HG02870 (cell line): Measurements from ENCODE around the gene TPX2.
A peak's percentile ranks its signal among the peaks of the same experiment; 100 is the strongest.
"Not testable (repeated sequence)": the region's sequence is repeated elsewhere in the genome, so short reads cannot be mapped to it uniquely, and the experiment has no call there.

Experiments used
- ATAC-seq: cut with Tn5 transposase; IDR thresholded peaks from one replicate; pipeline ENCODE4 v1.9.1; 2021; ENCODE audit warnings: mild to moderate bottlenecking, moderate library complexity; ENCODE audit not compliant: unreplicated experiment

TPX2 gene

DNA sequence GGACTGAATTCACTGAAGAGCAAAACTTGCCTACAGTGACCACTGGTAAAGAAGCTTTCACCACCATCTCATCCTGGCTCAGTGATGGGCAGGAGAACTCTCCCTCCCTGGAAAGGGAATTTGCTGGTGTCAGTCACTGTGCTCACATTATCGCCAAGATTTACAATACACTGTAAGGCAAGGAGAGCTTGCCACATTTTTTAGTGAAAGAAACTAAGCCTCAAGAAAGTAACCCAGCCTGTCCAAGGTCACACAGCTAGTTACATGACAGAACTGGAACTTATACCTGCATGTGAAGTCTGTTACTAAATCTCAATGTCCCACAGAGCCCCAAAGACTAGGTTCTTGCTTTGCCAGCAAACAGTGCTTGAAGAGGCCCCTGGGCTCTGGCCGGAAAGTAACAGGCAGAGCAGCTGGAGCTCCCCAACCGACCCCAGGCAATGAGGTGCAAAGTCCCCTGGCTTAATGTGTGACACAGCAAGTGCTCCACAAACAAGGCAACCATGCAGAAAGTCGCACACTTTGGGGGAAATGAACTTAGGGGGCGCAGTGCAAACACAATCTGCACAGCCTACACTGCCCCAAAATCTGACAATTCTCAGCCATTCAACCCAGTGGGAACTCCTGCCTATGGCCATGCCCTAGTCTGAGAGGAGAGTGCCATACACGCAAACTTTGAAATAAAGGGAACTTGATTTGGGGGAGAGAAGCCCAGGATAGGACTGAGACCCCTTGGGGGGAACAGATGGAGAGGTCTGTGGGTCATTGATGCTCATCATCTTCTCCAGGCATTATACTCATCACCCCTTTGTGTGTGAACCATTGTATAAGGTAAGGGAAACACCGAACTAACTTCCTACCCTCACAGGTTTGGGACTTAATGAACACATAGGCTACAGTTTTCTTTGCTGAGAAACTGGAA is 18.3 kb upstream of the TPX2 start:
- no peak for ATAC-seq

- ATAC-seq, result no peak
Measured at GRCh38 chr20:31721408-31722256, 17.5 kb upstream of the TPX2 start.

DNA sequence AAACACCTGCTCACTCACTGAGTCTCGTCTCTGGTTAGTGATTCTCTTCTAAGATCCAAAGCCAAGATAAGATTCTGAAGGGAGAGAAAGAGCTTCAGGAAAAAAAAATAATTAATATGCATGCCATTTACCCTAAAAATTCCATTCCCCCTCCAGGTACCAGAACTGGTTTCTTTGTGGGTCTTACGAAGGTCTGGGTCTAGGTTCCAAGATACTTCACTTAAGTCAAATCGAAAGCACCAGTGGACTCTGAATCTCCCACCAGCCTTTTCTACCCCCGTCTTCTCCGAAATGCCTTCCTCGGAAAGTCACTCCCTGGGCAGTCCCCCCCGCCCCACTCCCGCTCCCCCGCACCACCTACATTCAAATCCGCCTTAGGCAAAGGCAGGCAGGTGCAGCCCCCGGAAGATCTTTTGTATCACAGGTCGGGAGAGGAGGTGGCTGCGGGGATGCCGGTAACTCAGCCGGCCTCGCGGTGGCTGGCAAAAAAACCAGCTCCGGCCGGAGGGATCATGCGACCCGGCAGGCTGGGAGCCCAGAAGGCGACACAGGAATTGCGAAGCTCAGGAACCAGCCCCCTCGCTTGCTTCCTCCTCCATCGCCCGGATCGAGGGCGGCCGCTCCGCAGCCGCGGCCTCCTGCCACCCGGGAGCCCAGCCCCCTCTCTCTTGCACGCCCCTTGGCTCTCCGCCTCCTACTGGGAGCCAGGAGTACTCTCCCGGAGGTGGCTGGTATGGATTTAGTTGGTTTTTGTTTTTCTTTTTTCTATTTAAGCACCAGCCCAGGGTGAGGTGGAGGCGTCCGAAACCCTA is 16.6 kb upstream of the TPX2 start, which contains the start of gene BCL2L1:
Gene BCL2L1 (minus strand): TSS at position 612 of the 812 bp plus-strand sequence. CDS start 650 bp downstream, outside the sequence.
- peak; percentile 25 for ATAC-seq

- ATAC-seq, result no peak
Measured at GRCh38 chr20:31723069-31723318, 16.1 kb upstream of the TPX2 start.

DNA sequence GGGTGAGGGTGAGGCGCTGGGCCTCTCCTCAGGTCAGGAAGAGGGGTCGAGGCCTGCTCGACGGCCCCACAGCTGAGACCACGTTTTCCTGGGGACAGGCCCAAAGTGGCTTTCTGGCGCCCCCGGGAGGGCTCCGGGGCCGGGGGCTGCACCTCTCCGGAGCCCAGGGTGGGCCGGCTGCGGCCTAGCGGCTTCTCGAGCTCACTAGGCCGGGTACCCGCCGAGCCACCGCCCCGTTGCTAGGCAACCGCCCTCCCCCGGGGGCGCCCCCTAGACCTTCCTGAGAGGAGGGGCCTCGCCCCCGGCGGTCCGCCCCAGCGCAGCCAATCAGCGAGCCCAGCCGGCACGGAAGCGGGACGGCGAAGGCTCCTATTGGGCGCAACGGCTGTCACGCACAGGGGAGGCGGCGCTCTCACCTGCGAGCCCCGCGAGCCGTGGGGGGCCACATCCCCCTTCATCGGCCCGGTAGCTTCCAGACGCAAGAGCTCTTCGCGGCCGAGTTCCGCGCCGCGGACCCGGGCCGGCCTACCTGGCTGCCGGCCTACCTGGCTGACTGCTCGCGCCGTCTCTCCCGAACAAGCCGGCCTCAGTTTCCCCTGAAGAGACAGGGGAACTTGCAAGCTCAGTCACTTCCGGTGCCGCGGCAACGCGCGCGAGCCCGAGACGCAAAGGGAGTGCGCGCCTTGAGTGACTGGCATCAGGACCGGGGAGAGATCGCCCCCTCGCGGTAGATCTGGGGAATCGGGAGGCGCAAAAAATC is 15.6 kb upstream of the TPX2 start:
- peak; percentile 84 for ATAC-seq

- ATAC-seq, result no peak
Measured at GRCh38 chr20:31731321-31731717, 7.8 kb upstream of the TPX2 start.

GRCh38 chr20:31739550-31739977 is 474 bp downstream of the TPX2 start:
- ATAC-seq, result no peak

- no peak for ATAC-seq
Measured at GRCh38 chr20:31740208-31740607, 1.1 kb downstream of the TPX2 start.

DNA sequence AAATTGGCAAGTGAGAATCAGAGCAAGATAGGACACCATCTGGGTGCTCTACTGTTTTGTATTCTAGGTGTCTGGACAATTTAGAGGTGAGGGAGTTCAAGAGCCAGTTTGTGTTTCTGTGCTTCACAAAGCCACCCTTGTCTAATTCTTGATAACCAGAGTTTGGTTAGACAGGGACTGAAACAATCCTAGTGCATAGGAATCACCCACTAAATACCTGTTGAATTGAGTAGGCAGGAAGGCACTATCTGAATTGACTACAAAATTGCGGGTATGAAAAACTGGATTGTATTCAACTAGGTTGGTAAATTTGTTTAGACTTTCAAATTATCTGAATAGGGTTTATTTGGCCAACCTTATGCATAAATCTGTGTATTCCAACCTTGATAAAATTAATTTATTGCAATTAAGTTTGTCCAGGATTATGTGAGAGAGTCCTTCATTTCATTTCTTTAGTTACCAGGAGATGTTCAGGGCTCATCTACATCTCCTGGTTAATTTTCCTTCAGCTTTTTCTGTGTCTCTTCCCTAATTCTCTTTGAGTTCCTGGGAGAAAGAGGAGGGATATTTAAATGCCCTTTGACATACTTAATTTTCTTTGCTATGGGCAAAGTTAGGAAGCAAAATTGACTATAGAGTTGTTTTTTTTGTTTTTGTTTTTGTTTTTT is 1.7 kb downstream of the TPX2 start:
- ATAC-seq, result no peak

- no peak for ATAC-seq
Measured at GRCh38 chr20:31746068-31746878, 7.2 kb downstream of the TPX2 start.

- ATAC-seq, result not testable (repeated sequence)
Measured at GRCh38 chr20:31747028-31747427, 7.9 kb downstream of the TPX2 start.

DNA sequence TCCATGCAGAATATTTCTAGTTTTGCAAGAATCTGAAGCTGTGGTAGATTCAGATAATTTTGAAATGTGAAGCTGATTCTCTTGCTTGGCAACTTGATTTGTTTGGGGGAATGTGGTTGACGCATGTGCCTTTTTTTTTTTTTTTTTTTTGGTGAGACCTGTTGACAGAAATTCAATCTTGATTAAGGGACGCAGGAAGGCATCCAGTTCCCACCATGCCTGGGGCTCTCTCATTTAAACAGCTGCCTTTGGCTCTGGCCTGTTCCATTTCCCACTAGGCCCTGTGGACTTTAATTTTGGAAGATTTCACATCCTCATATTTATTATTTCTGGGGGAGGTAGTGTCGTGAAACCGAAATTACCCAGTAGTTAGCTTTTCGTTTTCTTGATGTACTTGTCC is 8.6 kb downstream of the TPX2 start:
- ATAC-seq, result no peak

DNA sequence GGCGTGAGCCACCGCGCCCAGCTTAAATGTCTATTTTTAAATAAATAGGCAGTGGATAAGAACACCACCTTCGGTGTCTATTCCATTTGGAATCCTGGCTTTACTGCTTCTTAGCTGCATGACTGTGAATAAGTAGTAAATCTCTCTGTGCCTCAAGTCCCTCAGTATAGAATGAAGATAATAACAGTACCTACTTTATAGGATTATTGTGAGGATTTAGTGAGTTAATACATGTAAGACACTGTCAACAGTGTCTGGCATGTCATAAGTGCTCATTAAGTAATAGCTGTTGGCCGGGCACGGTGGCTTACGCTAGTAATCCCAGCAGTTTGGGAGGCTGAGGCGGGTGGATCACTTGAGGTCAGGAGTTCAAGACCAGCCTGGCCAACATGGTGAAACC is 10.1 kb downstream of the TPX2 start:
- no peak for ATAC-seq

GRCh38 chr20:31751126-31751525 is 12.0 kb downstream of the TPX2 start:
- ATAC-seq, result no peak

- no peak for ATAC-seq
Measured at GRCh38 chr20:31757254-31757653, 18.2 kb downstream of the TPX2 start.

GRCh38 chr20:31758521-31758920 is 19.4 kb downstream of the TPX2 start:
- no peak for ATAC-seq

GRCh38 chr20:31758991-31759390 is 19.9 kb downstream of the TPX2 start:
- no peak for ATAC-seq

- ATAC-seq, result no peak
Measured at GRCh38 chr20:31759836-31760518, 20.9 kb downstream of the TPX2 start.
